Hepatocyte (in vitro differentiated cells): ENCODE measurements around the gene ATP1B1. TPM values are rescaled to one million over a fixed set of nuclear protein-coding genes. Genes with fewer than 3 reads are reported as not detected.

ENCODE experiments used
- DNase-seq: peaks from one replicate; pipeline ENCODE4 v3.0.0-alpha.2; 2016; ENCODE audit warnings: low spot score
- H2AFZ ChIP-seq: fragments of 200-600 bp; sonication (generic); 2 replicates; pipeline ENCODE4 v1.6.0; 2016; ENCODE audit warnings: antibody characterized with exemption, mild to moderate bottlenecking
- H3K27ac ChIP-seq: fragments of 200-600 bp; sonication (generic); 2 replicates; pipeline ENCODE4 v1.5.1; 2016; ENCODE audit warnings: mild to moderate bottlenecking
- H3K27me3 ChIP-seq: fragments of 200-600 bp; sonication (generic); 2 replicates; pipeline ENCODE4 v1.6.1; 2016
- H3K36me3 ChIP-seq: fragments of 200-600 bp; sonication (generic); replicated peaks from 2 replicates; pipeline ENCODE4 v1.5.1; 2016; ENCODE audit warnings: low read depth; ENCODE audit not compliant: insufficient read depth
- H3K4me1 ChIP-seq: fragments of 200-600 bp; sonication (generic); 2 replicates; pipeline ENCODE4 v1.5.1; 2016; ENCODE audit warnings: mild to moderate bottlenecking, moderate library complexity; ENCODE audit not compliant: insufficient read depth
- H3K4me2 ChIP-seq: fragments of 200-600 bp; sonication (generic); 2 replicates; pipeline ENCODE4 v1.6.0; 2016
- H3K4me3 ChIP-seq: fragments of 200-600 bp; sonication (generic); 2 replicates; pipeline ENCODE4 v1.5.1; 2016; ENCODE audit warnings: mild to moderate bottlenecking
- H3K79me2 ChIP-seq: fragments of 200-600 bp; sonication (generic); 2 replicates; pipeline ENCODE4 v1.6.0; 2017; ENCODE audit warnings: mild to moderate bottlenecking
- H3K9me2 ChIP-seq: fragments of 200-600 bp; sonication (generic); replicated peaks from 2 replicates; pipeline ENCODE4 v1.6.0; 2017; ENCODE audit warnings: mild to moderate bottlenecking; ENCODE audit not compliant: insufficient read depth
- H3K9me3 ChIP-seq: fragments of 200-600 bp; sonication (generic); 2 replicates; pipeline ENCODE4 v1.5.1; 2016; ENCODE audit warnings: low read depth, mild to moderate bottlenecking
- H4K20me1 ChIP-seq: fragments of 200-600 bp; sonication (generic); 2 replicates; pipeline ENCODE4 v1.6.0; 2016; ENCODE audit warnings: mild to moderate bottlenecking; ENCODE audit not compliant: insufficient read depth, poor library complexity, severe bottlenecking
- CTCF ChIP-seq: fragments of 200-600 bp; sonication (generic); IDR thresholded peaks from 2 replicates; pipeline ENCODE4 v1.5.1; 2016; ENCODE audit warnings: antibody characterized with exemption, mild to moderate bottlenecking; ENCODE audit not compliant: poor library complexity
- EZH2 ChIP-seq: fragments of 200-600 bp; sonication (generic); IDR thresholded peaks from 2 replicates; pipeline ENCODE4 v1.6.1; 2016; ENCODE audit warnings: antibody characterized with exemption, mild to moderate bottlenecking, borderline replicate concordance
- EZH2phosphoT487 ChIP-seq: fragments of 200-600 bp; sonication (generic); IDR thresholded peaks from one replicate; pipeline ENCODE4 v1.6.1; 2018; ENCODE audit warnings: antibody characterized with exemption, mild to moderate bottlenecking, low read depth, moderate library complexity; ENCODE audit not compliant: unreplicated experiment, severe bottlenecking
- WGBS: methylation state at CpG from one replicate; pipeline ENCODE4 v1.1.6; 2016; ENCODE audit warnings: low lambda C conversion rate; ENCODE audit errors: missing lambda C conversion rate; 5-methylcytosine and 5-hydroxymethylcytosine counted together
- polyA plus RNA-seq: library from polyadenylated mRNA; unstranded; fragments of >200 nt; fragmentation: Nextera tagmentation; extraction: Ambion mirVana; gene quantifications from 2 replicates; pipeline ENCODE4 v1.2.1, GENCODE V29; 2016
- total RNA-seq: library from RNA; depleted of rRNA; stranded (reverse); fragments of >200 nt; gene quantifications from 2 replicates; pipeline ENCODE4 v1.2.3, GENCODE V29; 2014

The ATP1B1 gene
- total and polyA plus RNA-seq, 2 experiments from 2014 or later, result 123 to 379 TPM

- H3K4me3 ChIP-seq, result no peak overlapping the region
- H3K36me3 ChIP-seq, result peaks cover 4% of the 10 kb centered on the region
Observed at GRCh38 chr1:169113613-169114119, 7.2 kb downstream of the ATP1B1 start.

GRCh38 chr1:169115891-169116585, 9.5 kb downstream of the ATP1B1 start:
- no peak overlapping the region for H3K4me3 ChIP-seq
- no peaks in the 10 kb centered on the region for H3K27me3 ChIP-seq
- WGBS, result 63% methylated on average over 14 of the region's 14 CpGs
- no peaks in the 10 kb centered on the region for H3K9me2 ChIP-seq
- peaks cover 22% of the 10 kb centered on the region for H4K20me1 ChIP-seq
- peak; percentile 88 for DNase-seq
- H3K4me1 ChIP-seq, result peaks cover 78% of the 10 kb centered on the region
- no peak for TF ChIP-seq CTCF
- no peak for TF ChIP-seq EZH2phosphoT487
- no peak for TF ChIP-seq EZH2
- H3K27ac ChIP-seq, result peak overlapping the region; percentile 95
- H3K9me3 ChIP-seq, result no peaks in the 10 kb centered on the region
- no peak overlapping the region for H2AFZ ChIP-seq
- peaks cover 4% of the 10 kb centered on the region for H3K36me3 ChIP-seq
- peaks cover 92% of the 10 kb centered on the region for H3K79me2 ChIP-seq
- peak overlapping the region; percentile 41 for H3K4me2 ChIP-seq

More at GRCh38 chr1:169113613-169114119, 7.2 kb downstream of the ATP1B1 start:
- DNase-seq, result no peak
- H3K27ac ChIP-seq, result peak overlapping the region; percentile 95
- peaks cover 57% of the 10 kb centered on the region for H3K4me1 ChIP-seq
- no peaks in the 10 kb centered on the region for H3K9me3 ChIP-seq
- H2AFZ ChIP-seq, result no peak overlapping the region
- H3K4me2 ChIP-seq, result no peak overlapping the region
- H3K9me2 ChIP-seq, result no peaks in the 10 kb centered on the region
- H3K27me3 ChIP-seq, result no peaks in the 10 kb centered on the region
- 67% methylated on average over 4 of the region's 4 CpGs for WGBS
- TF ChIP-seq EZH2, result no peak
- TF ChIP-seq CTCF, result no peak
- peaks cover 20% of the 10 kb centered on the region for H4K20me1 ChIP-seq
- peaks cover 96% of the 10 kb centered on the region for H3K79me2 ChIP-seq

- 74% methylated on average over 2 of the region's 2 CpGs for WGBS
- peaks cover 92% of the 10 kb centered on the region for H3K79me2 ChIP-seq
- H2AFZ ChIP-seq, result no peak overlapping the region
- peak overlapping the region; percentile 41 for H3K4me2 ChIP-seq
- H3K27ac ChIP-seq, result peak overlapping the region; percentile 95
- TF ChIP-seq EZH2 (no peak), EZH2phosphoT487 (no peak), CTCF (no peak)
- peaks cover 4% of the 10 kb centered on the region for H3K36me3 ChIP-seq
- no peaks in the 10 kb centered on the region for H3K9me2 ChIP-seq
- no peaks in the 10 kb centered on the region for H3K9me3 ChIP-seq
- H3K4me1 ChIP-seq, result peaks cover 70% of the 10 kb centered on the region
- peaks cover 29% of the 10 kb centered on the region for H4K20me1 ChIP-seq
- H3K4me3 ChIP-seq, result no peak overlapping the region
- H3K27me3 ChIP-seq, result no peaks in the 10 kb centered on the region
- DNase-seq, result no peak
Observed at GRCh38 chr1:169117014-169117413, 10.5 kb downstream of the ATP1B1 start.
